GM19372 (cell line): ENCODE results near the gene PRR33.
A peak's percentile ranks its signal among the peaks of the same experiment; 100 is the strongest.

Experiments used
- ATAC-seq: cut with Tn5 transposase; IDR thresholded peaks from one replicate; pipeline ENCODE4 v1.9.1; 2021; ENCODE audit warnings: mild to moderate bottlenecking, low read depth, moderate library complexity; ENCODE audit not compliant: unreplicated experiment

The PRR33 gene

GRCh38 chr11:1852877-1853276, 38.8 kb downstream of the PRR33 start, which contains the start of gene LSP1:
Gene LSP1, plus strand, starts transcription at chr11:1853084. Its CDS starts 61 bp downstream, at chr11:1853145.
- peak; percentile 50 for ATAC-seq

GRCh38 chr11:1852271-1852876, 39.3 kb downstream of the PRR33 start:
- no peak for ATAC-seq

- no peak for ATAC-seq
Observed at GRCh38 chr11:1851468-1852180, 40.1 kb downstream of the PRR33 start.

- no peak for ATAC-seq
Observed at GRCh38 chr11:1848640-1849430, 42.9 kb downstream of the PRR33 start.

GRCh38 chr11:1847926-1848639, 43.6 kb downstream of the PRR33 start:
- no peak for ATAC-seq

- no peak for ATAC-seq
Observed at GRCh38 chr11:1847006-1847735, 44.5 kb downstream of the PRR33 start.

GRCh38 chr11:1846453-1846932, 45.2 kb downstream of the PRR33 start:
- ATAC-seq: no peak

- no peak for ATAC-seq
Observed at GRCh38 chr11:1845561-1846452, 45.9 kb downstream of the PRR33 start.

GRCh38 chr11:1845095-1845429, 46.6 kb downstream of the PRR33 start:
- ATAC-seq: no peak

- ATAC-seq: no peak
Observed at GRCh38 chr11:1844221-1845094, 47.2 kb downstream of the PRR33 start.

- no peak for ATAC-seq
Observed at GRCh38 chr11:1843796-1844195, 47.9 kb downstream of the PRR33 start.

- no peak for ATAC-seq
Observed at GRCh38 chr11:1843098-1843473, 48.6 kb downstream of the PRR33 start.

- no peak for ATAC-seq
Observed at GRCh38 chr11:1842149-1843097, 49.3 kb downstream of the PRR33 start.

- ATAC-seq: no peak
Observed at GRCh38 chr11:1841511-1842148, 50.1 kb downstream of the PRR33 start.

GRCh38 chr11:1840780-1841480, 50.8 kb downstream of the PRR33 start:
- ATAC-seq: no peak
